ENCODE measurements around the gene SLC38A4. TPM values are rescaled to one million over a fixed set of nuclear protein-coding genes. Genes with fewer than 3 reads are reported as not detected.

The SLC38A4 gene
- polyA plus RNA-seq, 1 of the 3 experiments (the other 2 are of a cell fraction): 66.7 TPM

DNA sequence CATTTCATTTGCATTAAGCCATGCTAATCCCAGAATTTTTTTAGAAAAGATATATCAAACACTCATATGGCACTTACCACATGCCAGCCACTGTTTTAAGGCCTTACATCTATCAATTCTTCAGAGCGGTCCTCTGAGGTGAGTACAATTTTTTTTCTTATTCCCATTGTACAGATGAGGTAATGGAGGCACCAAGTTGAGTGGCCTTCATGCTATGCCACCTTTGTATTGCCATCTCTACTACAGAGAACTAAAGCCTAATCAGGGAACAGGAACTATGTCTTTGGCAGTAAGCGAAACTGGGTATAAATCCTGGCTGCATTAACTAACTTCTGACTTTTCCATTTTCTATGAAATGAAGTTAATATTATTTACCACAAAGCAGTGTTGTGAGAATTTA is 27.1 kb downstream of the SLC38A4 start:
- no peak for DNase-seq
- Histone ChIP-seq H3K4me3 (ENCODE audit: low read depth in 2 of 2, low read length in 1 of 2) (no peak overlapping the region), H4K20me1 (ENCODE audit: insufficient read depth) (no peaks in the 10 kb centered on the region), H3K4me1 (ENCODE audit: control insufficient read depth in 1 of 2, insufficient read depth in 2 of 2, low read depth in 1 of 2, low read length in 1 of 2) (peaks cover 0 to 23% of the 10 kb centered on the region in 2 experiments; a peak in 2 of 4 replicates), H3K9ac (no peak overlapping the region), H3K27ac (ENCODE audit: low read depth in 2 of 2, low read length in 1 of 2) (no peak overlapping the region), H3K79me2 (ENCODE audit: insufficient read depth) (peaks cover 22% of the 10 kb centered on the region; the same call in 1 of the 2 replicates), H2AFZ (ENCODE audit: low read depth) (no peak overlapping the region), H3K36me3 (replicated peaks in 1 of 2; ENCODE audit: control insufficient read depth in 1 of 2, insufficient read depth in 2 of 2, low read length in 1 of 2) (peaks cover 6 to 28% of the 10 kb centered on the region in 2 experiments), H3K9me3 (peaks cover 3% of the 10 kb centered on the region; the same call in 1 of the 2 replicates), H3K27me3 (ENCODE audit: insufficient read depth) (no peaks in the 10 kb centered on the region), H3K9me2 (no peaks in the 10 kb centered on the region), H3F3A (replicated peaks; ENCODE audit: insufficient read depth) (peaks cover 9% of the 10 kb centered on the region), H3K4me2 (no peak overlapping the region)
- POLR2A ChIA-PET: no interaction called here
- 81% methylated on average over 2 of the region's 2 CpGs for WGBS (ENCODE audit: low lambda C conversion rate)
- CTCF ChIA-PET: no interaction called here
- no peak for TF ChIP-seq GATA2 (CRISPR knock-in tag; IDR thresholded peaks at IDR 0.05)
- no peak for TF ChIP-seq RAD21 (IDR thresholded peaks at IDR 0.05; ENCODE audit: low read length)
- TF ChIP-seq CHD2 (IDR thresholded peaks at IDR 0.05; ENCODE audit: low read length, partially characterized antibody): no peak
- TF ChIP-seq NRF1 (IDR thresholded peaks at IDR 0.05; ENCODE audit: low read depth, low read length): no peak
- no peak for TF ChIP-seq FOSL2 (IDR thresholded peaks at IDR 0.05; ENCODE audit: borderline replicate concordance, low read depth)
- no peak for TF ChIP-seq EP300 (IDR thresholded peaks at IDR 0.05; ENCODE audit: borderline replicate concordance in 1 of 2, low read depth in 1 of 2, low read length in 1 of 2)

DNA sequence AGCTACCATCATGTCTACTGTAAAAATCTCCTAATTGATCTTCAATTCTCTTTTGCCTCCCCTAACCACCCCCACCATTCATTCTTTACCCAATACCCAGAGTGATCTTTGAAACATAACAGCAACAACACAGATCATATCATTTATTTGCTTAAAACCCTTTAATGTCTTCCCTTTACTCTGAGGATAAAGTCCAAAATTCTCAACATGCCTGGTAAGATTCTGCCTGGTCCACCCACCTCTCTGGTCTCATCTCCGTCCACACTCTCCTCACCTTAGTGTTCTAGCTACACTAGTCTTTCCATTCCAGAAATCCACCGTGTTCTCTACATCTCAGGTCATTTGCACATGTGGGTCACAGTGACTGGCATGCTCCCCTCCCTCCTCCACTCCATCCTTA is 27.7 kb downstream of the SLC38A4 start:
- H3K4me3 ChIP-seq (ENCODE audit: low read depth in 2 of 2, low read length in 1 of 2): no peak overlapping the region
- H3K27ac ChIP-seq (ENCODE audit: low read depth in 2 of 2, low read length in 1 of 2): no peak overlapping the region
- H3K4me1 ChIP-seq (ENCODE audit: control insufficient read depth in 1 of 2, insufficient read depth in 2 of 2, low read depth in 1 of 2, low read length in 1 of 2): peaks cover 0 to 20% of the 10 kb centered on the region in 2 experiments; a peak in 2 of 4 replicates
- peaks cover 6 to 34% of the 10 kb centered on the region in 2 experiments for H3K36me3 ChIP-seq (replicated peaks in 1 of 2; ENCODE audit: control insufficient read depth in 1 of 2, insufficient read depth in 2 of 2, low read length in 1 of 2)
- peaks cover 20% of the 10 kb centered on the region; the same call in 1 of the 2 replicates for H3K79me2 ChIP-seq (ENCODE audit: insufficient read depth)
- no peaks in the 10 kb centered on the region for H4K20me1 ChIP-seq (ENCODE audit: insufficient read depth)
- H3K27me3 ChIP-seq (ENCODE audit: insufficient read depth): no peaks in the 10 kb centered on the region
- no peak overlapping the region for H2AFZ ChIP-seq (ENCODE audit: low read depth)
- H3K9me2 ChIP-seq: no peaks in the 10 kb centered on the region
- POLR2A ChIA-PET: no interaction called here
- H3K4me2 ChIP-seq: no peak overlapping the region
- peaks cover 9% of the 10 kb centered on the region for H3F3A ChIP-seq (replicated peaks; ENCODE audit: insufficient read depth)
- CTCF ChIA-PET: no interaction called here
- TF ChIP-seq POLR2AphosphoS5 (IDR thresholded peaks at IDR 0.05; ENCODE audit: low read depth, low read length): no peak
- TF ChIP-seq, protein P1, sequence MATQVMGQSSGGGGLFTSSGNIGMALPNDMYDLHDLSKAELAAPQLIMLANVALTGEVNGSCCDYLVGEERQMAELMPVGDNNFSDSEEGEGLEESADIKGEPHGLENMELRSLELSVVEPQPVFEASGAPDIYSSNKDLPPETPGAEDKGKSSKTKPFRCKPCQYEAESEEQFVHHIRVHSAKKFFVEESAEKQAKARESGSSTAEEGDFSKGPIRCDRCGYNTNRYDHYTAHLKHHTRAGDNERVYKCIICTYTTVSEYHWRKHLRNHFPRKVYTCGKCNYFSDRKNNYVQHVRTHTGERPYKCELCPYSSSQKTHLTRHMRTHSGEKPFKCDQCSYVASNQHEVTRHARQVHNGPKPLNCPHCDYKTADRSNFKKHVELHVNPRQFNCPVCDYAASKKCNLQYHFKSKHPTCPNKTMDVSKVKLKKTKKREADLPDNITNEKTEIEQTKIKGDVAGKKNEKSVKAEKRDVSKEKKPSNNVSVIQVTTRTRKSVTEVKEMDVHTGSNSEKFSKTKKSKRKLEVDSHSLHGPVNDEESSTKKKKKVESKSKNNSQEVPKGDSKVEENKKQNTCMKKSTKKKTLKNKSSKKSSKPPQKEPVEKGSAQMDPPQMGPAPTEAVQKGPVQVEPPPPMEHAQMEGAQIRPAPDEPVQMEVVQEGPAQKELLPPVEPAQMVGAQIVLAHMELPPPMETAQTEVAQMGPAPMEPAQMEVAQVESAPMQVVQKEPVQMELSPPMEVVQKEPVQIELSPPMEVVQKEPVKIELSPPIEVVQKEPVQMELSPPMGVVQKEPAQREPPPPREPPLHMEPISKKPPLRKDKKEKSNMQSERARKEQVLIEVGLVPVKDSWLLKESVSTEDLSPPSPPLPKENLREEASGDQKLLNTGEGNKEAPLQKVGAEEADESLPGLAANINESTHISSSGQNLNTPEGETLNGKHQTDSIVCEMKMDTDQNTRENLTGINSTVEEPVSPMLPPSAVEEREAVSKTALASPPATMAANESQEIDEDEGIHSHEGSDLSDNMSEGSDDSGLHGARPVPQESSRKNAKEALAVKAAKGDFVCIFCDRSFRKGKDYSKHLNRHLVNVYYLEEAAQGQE (IDR thresholded peaks at IDR 0.05; ENCODE audit: low read depth, low read length): no peak
- no peak for TF ChIP-seq RAD21 (IDR thresholded peaks at IDR 0.05; ENCODE audit: low read length)
- no peak for TF ChIP-seq RXRA (IDR thresholded peaks at IDR 0.05; ENCODE audit: borderline replicate concordance, low read depth)
- TF ChIP-seq TCF12 (IDR thresholded peaks at IDR 0.05): no peak
- no peak for TF ChIP-seq MEF2A (IDR thresholded peaks at IDR 0.05; ENCODE audit: borderline replicate concordance, low read depth)
- no peak for TF ChIP-seq FOXM1 (IDR thresholded peaks at IDR 0.05; ENCODE audit: low read depth)
- TF ChIP-seq USF2 (IDR thresholded peaks at IDR 0.05; ENCODE audit: borderline replicate concordance, low read depth, low read length): no peak
- no peak for TF ChIP-seq EZH2phosphoT487 (IDR thresholded peaks at IDR 0.05; ENCODE audit: borderline replicate concordance, low read depth)
- no peak for TF ChIP-seq EP300 (IDR thresholded peaks at IDR 0.05; ENCODE audit: borderline replicate concordance in 1 of 2, low read depth in 1 of 2, low read length in 1 of 2)
- no peak for TF ChIP-seq TAF1 (IDR thresholded peaks at IDR 0.05; ENCODE audit: borderline replicate concordance, low read depth, low read length)
- no peak for TF ChIP-seq GATA2 (CRISPR knock-in tag; IDR thresholded peaks at IDR 0.05)
- no peak for TF ChIP-seq SIN3A (IDR thresholded peaks at IDR 0.05; ENCODE audit: borderline replicate concordance, low read depth, low read length)
- no peak for TF ChIP-seq JUND (IDR thresholded peaks at IDR 0.05)
- TF ChIP-seq, protein P2, sequence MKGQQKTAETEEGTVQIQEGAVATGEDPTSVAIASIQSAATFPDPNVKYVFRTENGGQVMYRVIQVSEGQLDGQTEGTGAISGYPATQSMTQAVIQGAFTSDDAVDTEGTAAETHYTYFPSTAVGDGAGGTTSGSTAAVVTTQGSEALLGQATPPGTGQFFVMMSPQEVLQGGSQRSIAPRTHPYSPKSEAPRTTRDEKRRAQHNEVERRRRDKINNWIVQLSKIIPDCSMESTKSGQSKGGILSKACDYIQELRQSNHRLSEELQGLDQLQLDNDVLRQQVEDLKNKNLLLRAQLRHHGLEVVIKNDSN (IDR thresholded peaks at IDR 0.05; ENCODE audit: borderline replicate concordance, low read depth): no peak
- no peak for TF ChIP-seq SMC3 (IDR thresholded peaks at IDR 0.05; ENCODE audit: low read depth, low read length)
- peaks cover 3% of the 10 kb centered on the region; the same call in 1 of the 2 replicates for H3K9me3 ChIP-seq
- 39% methylated on average over 2 of the region's 2 CpGs for WGBS (ENCODE audit: low lambda C conversion rate)
- DNase-seq: no peak
- H3K9ac ChIP-seq: no peak overlapping the region

Measured in SK-N-SH (cell line).